ENCODE measurements around the gene RADIL.

The RADIL gene

GRCh38 chr7:4831723-4832495 lies 51.6 kb downstream of the RADIL start:
- DNase-seq = no peak

GRCh38 chr7:4830176-4830575 lies 53.3 kb downstream of the RADIL start:
- DNase-seq = no peak

DNA sequence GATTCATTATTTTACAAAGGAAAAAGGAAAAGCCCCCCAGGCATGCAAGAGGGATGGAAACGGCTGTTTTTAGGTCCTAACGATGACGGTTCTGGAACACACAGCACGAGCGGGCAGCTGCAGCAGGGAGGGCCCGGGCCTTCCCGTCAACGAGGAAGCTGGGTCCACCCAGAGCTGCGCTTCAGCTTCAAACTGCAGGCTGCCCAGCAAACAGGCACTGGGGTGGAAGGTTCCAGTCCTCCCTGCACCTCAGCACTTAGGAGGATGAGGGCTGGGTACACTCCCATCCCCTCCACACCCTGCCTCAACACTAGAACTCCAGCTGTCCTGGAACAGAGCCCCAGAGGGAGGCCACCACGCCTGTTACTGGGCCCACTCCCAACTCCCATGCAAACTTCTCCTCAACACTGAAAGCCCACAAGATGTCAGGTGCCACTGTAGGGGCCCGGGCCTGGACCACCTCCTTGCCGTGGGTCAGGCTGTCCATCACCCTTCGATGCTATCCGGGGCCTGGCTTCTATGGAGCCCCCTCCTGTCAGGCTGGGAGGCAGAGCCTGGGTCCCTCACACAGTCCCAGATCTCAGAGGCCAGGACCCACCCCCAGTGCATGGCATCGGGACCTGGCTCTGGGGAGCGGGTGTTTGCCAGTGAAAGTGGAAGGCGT lies 54.7 kb downstream of the RADIL start:
- no peak for DNase-seq

DNA sequence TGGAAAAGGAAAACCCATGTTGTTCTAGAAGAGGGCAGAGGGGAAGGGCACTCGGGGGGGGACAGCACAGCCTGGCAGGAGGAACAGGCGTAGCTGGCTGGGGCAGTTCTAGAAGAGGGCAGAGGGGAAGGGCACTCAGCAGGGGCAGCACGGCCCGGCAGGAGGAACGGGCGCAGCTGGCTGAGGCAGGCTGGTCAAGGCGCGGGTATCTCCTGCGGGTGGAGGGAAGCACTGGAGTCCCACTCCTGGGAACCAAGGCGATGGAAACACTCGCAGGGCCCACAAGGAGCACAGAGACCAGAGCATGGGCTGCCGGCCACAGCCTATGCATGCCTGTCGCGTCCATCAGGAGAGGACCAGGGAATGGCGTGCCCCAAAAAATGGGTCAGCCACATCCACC lies 58.4 kb downstream of the RADIL start:
- DNase-seq = no peak

GRCh38 chr7:4824120-4824775 lies 59.3 kb downstream of the RADIL start:
- no peak for DNase-seq

- no peak for DNase-seq
These were observed 59.9 kb downstream of the RADIL start for GRCh38 chr7:4823441-4824119.

DNA sequence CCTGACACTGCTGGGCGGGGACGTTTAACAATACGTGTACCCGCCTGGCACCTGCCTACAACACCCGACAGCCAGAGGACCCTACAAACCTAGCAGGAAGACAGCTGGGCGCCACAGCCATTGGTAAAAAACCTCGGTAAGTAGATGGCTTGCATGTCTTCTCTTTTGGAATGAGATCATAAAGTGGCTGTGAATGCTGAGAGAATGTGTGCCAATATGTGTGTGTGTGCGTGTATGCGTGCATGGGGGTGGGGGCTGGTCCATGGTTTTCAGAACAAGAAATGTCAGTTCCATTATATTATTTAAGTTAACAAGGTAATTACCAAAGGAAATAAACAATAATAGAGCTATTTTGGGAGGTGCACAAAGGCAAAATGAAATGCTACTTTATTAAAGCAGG lies 60.8 kb downstream of the RADIL start:
- no peak for DNase-seq

GRCh38 chr7:4820967-4821471 lies 62.5 kb downstream of the RADIL start:
- no peak for DNase-seq

GRCh38 chr7:4820405-4820966 lies 63.0 kb downstream of the RADIL start:
- no peak for DNase-seq

- no peak for DNase-seq
These were observed 63.7 kb downstream of the RADIL start for GRCh38 chr7:4819560-4820404.

DNA sequence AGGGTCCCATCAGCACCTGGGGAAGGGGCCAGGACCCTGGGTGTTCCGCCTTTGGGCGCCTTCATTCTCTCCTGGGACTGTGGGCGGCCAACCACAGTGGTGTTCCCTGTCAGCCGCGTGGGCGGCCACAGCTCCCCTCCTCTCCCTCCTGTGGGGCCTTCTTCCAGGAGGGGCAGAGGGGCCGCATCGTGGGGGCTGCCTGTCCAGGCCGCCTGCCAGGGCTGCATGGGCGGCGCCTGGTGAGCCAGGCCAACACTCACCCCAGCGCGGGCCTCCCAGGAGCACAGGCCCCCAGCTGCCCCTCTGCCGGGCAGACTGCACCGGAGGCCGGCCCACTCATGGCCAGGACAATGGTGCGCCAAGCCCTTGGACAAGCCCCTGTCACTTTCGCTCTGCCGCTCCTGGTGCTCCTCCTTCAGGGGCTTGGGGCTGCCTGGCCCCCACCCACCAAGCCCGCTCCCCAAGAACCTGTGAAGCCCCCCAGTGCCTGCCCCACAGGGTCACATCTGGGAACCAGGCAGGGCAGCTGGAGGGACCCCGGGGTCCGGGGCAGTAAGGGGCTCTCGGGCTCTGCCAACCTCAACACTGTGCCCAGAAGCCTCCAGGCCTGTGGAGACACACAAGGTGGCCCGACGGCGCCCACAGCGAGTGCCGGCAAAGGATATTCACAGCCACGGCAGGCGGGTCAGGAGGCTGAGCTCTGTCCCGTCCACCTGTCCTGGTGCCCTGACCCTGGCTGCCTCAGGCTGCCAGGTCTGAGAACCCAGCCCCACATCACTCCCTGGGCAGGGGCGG lies 65.3 kb downstream of the RADIL start:
- no peak for DNase-seq

DNA sequence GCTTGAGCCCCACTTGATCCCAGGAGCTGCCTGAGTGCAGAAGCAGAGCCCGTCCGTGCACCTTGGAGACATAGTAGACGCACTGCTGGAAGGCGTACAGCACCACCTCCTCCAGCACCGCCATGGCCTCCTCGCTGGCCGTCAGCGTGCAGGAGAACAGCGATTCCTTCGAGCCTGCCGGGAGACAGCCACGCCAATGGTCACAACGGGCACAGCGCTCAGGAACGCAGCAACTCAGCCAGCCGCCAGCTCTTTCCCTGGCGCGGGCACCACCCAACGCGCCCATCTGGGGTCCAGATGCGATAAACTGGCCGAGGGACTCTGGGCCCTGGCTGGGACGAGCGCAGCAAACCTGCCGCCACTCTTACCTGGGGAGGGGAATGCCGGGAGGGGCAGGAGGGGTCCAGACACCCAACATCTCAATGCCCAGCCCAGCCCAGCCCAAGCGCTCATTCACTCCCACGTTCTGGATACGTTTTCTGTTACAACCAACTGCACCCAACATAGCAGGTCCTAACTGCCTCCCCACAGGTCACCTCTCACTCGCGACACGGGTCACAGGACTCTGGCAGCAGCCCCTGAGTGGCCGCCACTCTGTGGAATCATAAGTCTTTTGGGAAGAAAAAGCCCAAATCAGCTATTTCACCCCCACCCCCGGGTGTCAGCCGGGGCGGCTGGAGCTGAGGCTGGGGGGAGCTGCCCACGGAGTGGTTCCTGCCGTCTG lies 66.2 kb downstream of the RADIL start:
- no peak for DNase-seq

DNA sequence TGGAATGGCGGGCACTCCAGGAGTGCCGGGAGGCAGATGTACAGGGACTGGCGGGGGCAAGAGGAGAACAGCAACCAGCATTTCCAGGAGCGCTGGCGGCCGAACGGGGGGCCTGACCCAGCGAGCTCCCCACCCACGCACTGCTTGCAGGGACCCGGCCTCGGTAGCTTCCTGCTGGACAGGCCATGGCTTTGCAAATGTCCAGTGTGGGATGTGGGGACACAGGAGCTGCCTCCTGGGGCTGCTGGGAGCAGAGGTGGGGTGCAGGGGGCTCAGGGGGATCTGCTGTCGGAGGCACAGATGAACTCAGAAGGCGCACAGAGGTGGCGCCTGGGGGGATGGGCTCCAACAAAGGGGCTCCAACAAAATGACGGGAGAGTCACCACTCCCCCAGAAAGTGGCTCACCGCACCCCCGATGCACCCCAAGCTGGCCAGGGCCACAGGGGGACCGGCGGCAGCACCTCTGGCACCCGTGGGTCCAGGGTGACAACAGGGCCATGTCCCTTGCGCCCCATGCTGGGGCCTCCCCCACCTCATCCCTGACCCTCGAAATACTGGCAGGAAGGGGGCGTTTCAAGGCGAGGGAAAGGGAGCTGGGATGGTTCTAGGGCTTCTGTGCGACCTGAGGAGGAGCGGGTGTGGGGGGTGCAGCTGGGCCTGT lies 67.0 kb downstream of the RADIL start:
- no peak for DNase-seq

- no peak for DNase-seq
These were observed 67.7 kb downstream of the RADIL start for GRCh38 chr7:4815609-4816418.

GRCh38 chr7:4815121-4815520 lies 68.4 kb downstream of the RADIL start:
- DNase-seq = no peak

DNA sequence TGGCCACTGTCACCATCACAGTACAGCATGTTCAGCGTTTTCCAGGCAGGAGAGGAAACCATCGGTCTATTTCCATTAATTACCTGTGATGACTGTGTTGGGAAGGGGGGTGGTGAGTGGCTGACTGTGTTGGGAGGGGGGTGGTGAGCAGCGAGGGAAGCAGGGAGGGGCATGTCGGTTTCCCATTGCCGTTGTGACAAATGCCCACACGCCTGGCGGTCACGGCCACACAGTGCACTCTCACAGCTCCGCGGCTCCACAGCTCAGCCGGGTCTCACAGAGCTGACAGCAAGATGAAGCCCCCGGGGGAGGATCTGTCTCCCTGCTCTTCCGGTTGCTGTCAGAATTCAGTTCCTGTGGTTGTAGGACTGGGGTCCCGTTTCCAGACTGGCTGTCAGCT lies 69.1 kb downstream of the RADIL start:
- no peak for DNase-seq

DNA sequence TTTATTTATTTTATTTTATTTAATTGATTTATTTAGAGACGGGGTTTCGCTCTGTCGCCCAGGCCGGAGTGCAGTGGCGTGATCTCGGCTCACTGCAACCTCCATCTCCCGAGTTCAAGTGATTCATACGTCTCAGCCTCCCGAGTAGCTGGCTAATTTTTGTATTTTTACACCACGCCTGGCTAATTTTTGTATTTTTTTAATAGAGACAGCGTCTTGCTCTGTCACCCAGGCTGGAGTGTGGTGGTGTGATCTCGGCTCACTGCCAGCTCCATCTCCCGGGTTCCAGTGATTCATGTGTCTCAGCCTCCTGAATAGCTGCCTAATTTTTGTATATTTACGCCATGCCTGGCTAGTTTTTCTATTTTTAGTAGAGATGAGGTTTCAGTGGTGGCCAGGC lies 73.8 kb downstream of the RADIL start:
- no peak for DNase-seq

DNA sequence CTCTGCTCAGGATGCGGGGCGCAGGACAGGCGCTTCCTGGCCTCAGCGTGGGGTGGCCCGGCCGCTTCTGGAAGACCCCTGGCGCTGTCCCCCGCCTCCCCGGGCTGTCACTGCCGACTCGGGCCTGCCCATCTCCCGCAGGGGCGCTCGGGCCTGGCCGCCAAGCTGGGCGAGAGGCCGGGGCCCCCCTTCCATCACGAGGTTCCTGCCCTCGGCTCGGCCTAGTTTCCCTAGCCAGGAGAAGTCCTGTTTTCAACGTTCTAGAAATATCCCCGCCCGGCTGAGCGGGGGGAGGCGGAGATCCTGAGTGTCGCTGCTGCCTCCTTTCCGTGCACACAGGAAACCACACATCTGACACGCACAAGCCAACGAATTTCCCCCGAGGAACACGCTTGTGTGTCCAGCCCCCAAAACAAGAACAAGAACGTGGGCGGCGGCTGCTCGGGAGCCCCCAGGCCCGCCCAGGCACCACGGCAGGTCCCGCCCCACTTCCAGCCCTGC lies 74.4 kb downstream of the RADIL start:
- DNase-seq = no peak

- DNase-seq = no peak
These were observed 75.0 kb downstream of the RADIL start for GRCh38 chr7:4808565-4808964.
